HepG2 (cell line): ENCODE measurements around the gene PMS1. TPM values are rescaled to one million over a fixed set of nuclear protein-coding genes. Genes with fewer than 3 reads are reported as not detected.

Source experiments
- ATAC-seq: fragments of 200-7000 bp; cut with Tn5 transposase; 3 replicates; pipeline ENCODE4 v1.9.1; 2020; ENCODE audit warnings: mild to moderate bottlenecking, moderate library complexity
- BruUV-seq: library from RNA; stranded (reverse); fragments of 400-500 nt; replicated peaks from 2 replicates; lab custom pipeline; 2021; lab: Mats Ljungman, UMichigan
- CTCF ChIA-PET: fragments of 300-600 bp; formaldehyde crosslinking; extraction: SDS; loops from one replicate; lab custom pipeline; 2021; ENCODE audit warnings: low total read pairs, inconsistent platforms, low intra/inter-chr PET ratio; lab: Yijun Ruan, JAX
- POLR2A ChIA-PET: fragments of 350-600 bp; sonication (Branson Sonifier 250); formaldehyde crosslinking; loops from one replicate; lab custom pipeline; 2020; ENCODE audit warnings: antibody characterized with exemption, inconsistent platforms; lab: Yijun Ruan, JAX
- DNase-seq: peaks from one replicate; pipeline ENCODE4 v3.0.0-alpha.2; 2015; ENCODE audit warnings: low spot score
- FAIRE-seq: peaks from 3 replicates; lab custom pipeline; 2011; peaks lifted over from hg19 to GRCh38; lab: Jason Lieb, UNC
- H2AFZ ChIP-seq: one replicate; pipeline ENCODE4 v1.6.1; 2011; ENCODE audit warnings: low read length, inconsistent platforms
- H3K27ac ChIP-seq: fragments of 300-600 bp; 3 replicates; pipeline ENCODE4 v1.8.0; 2011; ENCODE audit warnings: mixed run types, mild to moderate bottlenecking, mixed read lengths, low read length, inconsistent platforms; ENCODE audit not compliant: insufficient read depth; ENCODE audit errors: extremely low read length
- H3K27me3 ChIP-seq, 2 experiments: fragments of 200-600 bp in 1 of 2; 2 replicates in 1 of 2; 3 replicates in 1 of 2; pipeline versions ENCODE4 v1.6.0 to v1.8.0; 2011; ENCODE audit warnings: low read length in 2 of 2, mild to moderate bottlenecking in 2 of 2, moderate library complexity in 2 of 2, inconsistent platforms in 1 of 2; ENCODE audit not compliant: insufficient read depth in 2 of 2, control insufficient read depth in 1 of 2
- H3K36me3 ChIP-seq, 2 experiments: fragments of 200-600 bp in 1 of 2; replicated peaks in 1 of 2; 2 replicates in 1 of 2; 3 replicates in 1 of 2; pipeline versions ENCODE4 v1.5.1 to v1.8.0; 2011; ENCODE audit warnings: low read length in 2 of 2, inconsistent platforms in 1 of 2; ENCODE audit not compliant: insufficient read depth in 2 of 2, control insufficient read depth in 1 of 2
- H3K4me1 ChIP-seq: 2 replicates; pipeline ENCODE4 v1.5.1; 2012; ENCODE audit warnings: low read length, inconsistent platforms; ENCODE audit not compliant: insufficient read depth
- H3K4me2 ChIP-seq: 2 replicates; pipeline ENCODE4 v1.6.0; 2011; ENCODE audit warnings: low read depth, low read length, inconsistent platforms
- H3K4me3 ChIP-seq, 3 experiments: fragments of 200-600 bp in 1 of 3; sonication (generic), shearing (Covaris generic) in 1 of 3; replicated peaks in 1 of 3; 2 replicates each; pipeline ENCODE4 v1.5.1; 2011 to 2016; ENCODE audit warnings: low read length in 3 of 3, inconsistent platforms in 2 of 3, low read depth in 2 of 3, mild to moderate bottlenecking in 2 of 3, control low read depth in 1 of 3, mixed read lengths in 1 of 3; ENCODE audit not compliant: insufficient read depth in 1 of 3
- H3K79me2 ChIP-seq: one replicate; pipeline ENCODE4 v1.6.1; 2011; ENCODE audit warnings: low read length, inconsistent platforms; ENCODE audit not compliant: insufficient read depth
- H3K9ac ChIP-seq: 2 replicates; pipeline ENCODE4 v1.6.0; 2011; ENCODE audit warnings: mild to moderate bottlenecking, low read depth, low read length, inconsistent platforms; ENCODE audit not compliant: insufficient read depth
- H3K9me3 ChIP-seq: 2 replicates; pipeline ENCODE4 v1.5.1; 2012; ENCODE audit warnings: mild to moderate bottlenecking, low read length
- H4K20me1 ChIP-seq: 2 replicates; pipeline ENCODE4 v1.6.0; 2011; ENCODE audit warnings: inconsistent platforms, mild to moderate bottlenecking, low read length, moderate library complexity; ENCODE audit not compliant: insufficient read depth
- CC2D1A ChIP-seq: sonication (generic); formaldehyde crosslinking; IDR thresholded peaks from 2 replicates; pipeline ENCODE4 v1.8.1; 2023; ENCODE audit warnings: mild to moderate bottlenecking, missing genetic modification reagents
- MED1 ChIP-seq: sonication (generic); formaldehyde crosslinking; IDR thresholded peaks from 2 replicates; pipeline ENCODE4 v1.4.0; 2020; ENCODE audit warnings: missing genetic modification reagents
- MEIS1 ChIP-seq: sonication (generic); formaldehyde crosslinking; IDR thresholded peaks from 2 replicates; pipeline ENCODE4 v1.9.0; 2021; ENCODE audit warnings: mild to moderate bottlenecking, missing genetic modification reagents, moderate library complexity, borderline replicate concordance
- SKI ChIP-seq: fragments of 450-650 bp; IDR thresholded peaks from one replicate; pipeline ENCODE4 v1.6.1; 2018; ENCODE audit warnings: mild to moderate bottlenecking; ENCODE audit not compliant: partially characterized antibody
- U2AF1 ChIP-seq: fragments of 200-400 bp; formaldehyde crosslinking; optimal IDR thresholded peaks from 2 replicates; pipeline ENCODE3; 2017; ENCODE audit warnings: mild to moderate bottlenecking, low read depth, low read length
- ZNF24 ChIP-seq: fragments of 450-650 bp; IDR thresholded peaks from 2 replicates; pipeline ENCODE4 v1.6.1; 2017; ENCODE audit warnings: antibody characterized with exemption, mild to moderate bottlenecking
- ZNF331 ChIP-seq: sonication (generic); formaldehyde crosslinking; IDR thresholded peaks from 2 replicates; pipeline ENCODE4 v1.4.0; 2020; ENCODE audit warnings: missing genetic modification reagents
- ZNF496 ChIP-seq: sonication (generic); formaldehyde crosslinking; IDR thresholded peaks from 2 replicates; pipeline ENCODE4 v1.8.1; 2023; ENCODE audit warnings: mild to moderate bottlenecking, moderate library complexity, missing genetic modification reagents; ENCODE audit not compliant: insufficient replicate concordance
- ZNF839 ChIP-seq: sonication (generic); formaldehyde crosslinking; IDR thresholded peaks from 2 replicates; pipeline ENCODE4 v1.4.0; 2020; ENCODE audit warnings: missing genetic modification reagents, mild to moderate bottlenecking, borderline replicate concordance
- WGBS: methylation state at CpG from one replicate; pipeline ENCODE4 v1.1.6; 2017; ENCODE audit warnings: low lambda C conversion rate; 5-methylcytosine and 5-hydroxymethylcytosine counted together
- in situ Hi-C: cut with HindIII; loops from 2 replicates; pipeline ENCODE4 v1.10.0; 2017; ENCODE audit warnings: low pct_unique_long_range_greater_than_20kb; ENCODE audit not compliant: extremely low pct_ligation_motif_present
- intact Hi-C: fragments of 100-400 bp; cut with micrococcal nuclease; formaldehyde crosslinking; loops from one replicate; pipeline ENCODE4 v1.10.0; 2022; ENCODE audit not compliant: unreplicated experiment
- polyA plus RNA-seq, 8 experiments: library from polyadenylated mRNA; depleted of rRNA in 3 of 8; stranded (reverse) in 7 of 8; unstranded in 1 of 8; fragments of >200 nt; fragmentation: Illumina TruSeq in 4 of 8; extraction: Trizol in 4 of 8; gene quantifications; 2 replicates each; pipeline versions ENCODE4 v1.2.1 to v1.2.3, GENCODE V29; 2011 to 2016; ENCODE audit warnings: low read depth in 4 of 8, missing spikeins in 1 of 8, mixed read lengths in 1 of 8; ENCODE audit not compliant: insufficient read depth in 1 of 8
- total RNA-seq, 5 experiments: library from RNA; depleted of rRNA; stranded (reverse); fragments of >200 nt; fragmentation: Illumina TruSeq; extraction: Trizol; gene quantifications; 2 replicates each; pipeline ENCODE4 v1.2.3, GENCODE V29; 2016; ENCODE audit warnings: low read depth in 1 of 5
- TF ChIP-seq, protein P1 (sequence below): sonication (generic); formaldehyde crosslinking; conservative IDR thresholded peaks from 2 replicates; pipeline ENCODE4 v1.8.1; 2023; ENCODE audit warnings: missing genetic modification reagents
- TF ChIP-seq, protein P2 (sequence below): sonication (generic); formaldehyde crosslinking; IDR thresholded peaks from 2 replicates; pipeline ENCODE4 v1.9.0; 2022; ENCODE audit warnings: missing genetic modification reagents, mild to moderate bottlenecking, borderline replicate concordance
- TF ChIP-seq, protein P3 (sequence below): sonication (generic); formaldehyde crosslinking; IDR thresholded peaks from 2 replicates; pipeline ENCODE4 v1.4.0; 2020; ENCODE audit warnings: missing genetic modification reagents, borderline replicate concordance

PMS1 gene
- total and polyA plus RNA-seq, 2 of the 13 experiments (the other 11 are each of a cell fraction or from before 2014, with no cell fraction given) = 14.6 to 39.9 TPM

DNA sequence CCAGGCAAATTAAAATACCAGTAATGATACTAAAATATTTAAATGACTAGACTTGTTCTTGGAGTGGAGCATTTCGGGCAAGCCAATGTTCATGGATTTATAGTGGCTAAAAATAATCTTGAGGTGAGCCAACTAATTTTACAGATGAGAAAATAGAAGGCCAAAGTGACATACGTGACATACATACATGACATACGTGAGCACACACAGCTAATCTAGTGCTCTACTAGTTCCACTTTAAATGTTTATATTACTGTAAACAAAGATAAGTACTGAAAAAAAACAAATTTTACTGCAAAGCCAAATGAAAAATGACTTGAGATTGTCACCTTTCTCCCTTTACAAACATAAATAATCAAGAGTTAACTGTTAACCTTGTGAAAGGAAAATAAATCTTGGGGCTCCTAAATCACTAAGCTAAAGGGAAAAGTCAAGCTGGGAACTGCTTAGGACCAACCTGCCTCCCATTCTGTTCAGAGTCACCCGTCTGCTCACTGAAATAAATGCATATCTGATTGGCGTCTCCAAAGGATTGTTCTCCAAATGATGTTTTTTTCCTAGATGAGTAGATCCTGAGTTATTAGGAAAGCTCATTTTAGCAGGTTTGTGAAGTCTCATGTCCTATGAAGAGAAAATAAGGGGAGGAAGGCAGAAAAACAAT lies 96.7 kb downstream of the PMS1 start:
- POLR2A ChIA-PET = interaction anchor here (1.8 kb wide), 1 partner anchor 97 kb away, joined by 4 read pairs; the partner anchor contains the start of genes ORMDL1 and PMS1

More for the DNA sequence above, 96.7 kb downstream of the PMS1 start:
- no TSS peak for BruUV-seq
- H4K20me1 ChIP-seq = no peaks in the 10 kb centered on the region
- no peaks in the 10 kb centered on the region for H3K36me3 ChIP-seq
- H2AFZ ChIP-seq = no peak overlapping the region
- H3K9me3 ChIP-seq = no peaks in the 10 kb centered on the region
- no peak overlapping the region for H3K4me3 ChIP-seq
- no peak overlapping the region for H3K9ac ChIP-seq
- no peaks in the 10 kb centered on the region for H3K4me1 ChIP-seq
- no peaks in the 10 kb centered on the region for H3K27me3 ChIP-seq
- H3K27ac ChIP-seq = no peak overlapping the region
- CTCF ChIA-PET = no interaction called here
- H3K79me2 ChIP-seq = no peaks in the 10 kb centered on the region
- intact Hi-C loops (no loop called here), in situ Hi-C loops (no loop called here)
- no peak for ATAC-seq
- WGBS = 89% methylated on average over 5 of the region's 5 CpGs
- TF ChIP-seq, protein P1, sequence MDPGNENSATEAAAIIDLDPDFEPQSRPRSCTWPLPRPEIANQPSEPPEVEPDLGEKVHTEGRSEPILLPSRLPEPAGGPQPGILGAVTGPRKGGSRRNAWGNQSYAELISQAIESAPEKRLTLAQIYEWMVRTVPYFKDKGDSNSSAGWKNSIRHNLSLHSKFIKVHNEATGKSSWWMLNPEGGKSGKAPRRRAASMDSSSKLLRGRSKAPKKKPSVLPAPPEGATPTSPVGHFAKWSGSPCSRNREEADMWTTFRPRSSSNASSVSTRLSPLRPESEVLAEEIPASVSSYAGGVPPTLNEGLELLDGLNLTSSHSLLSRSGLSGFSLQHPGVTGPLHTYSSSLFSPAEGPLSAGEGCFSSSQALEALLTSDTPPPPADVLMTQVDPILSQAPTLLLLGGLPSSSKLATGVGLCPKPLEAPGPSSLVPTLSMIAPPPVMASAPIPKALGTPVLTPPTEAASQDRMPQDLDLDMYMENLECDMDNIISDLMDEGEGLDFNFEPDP = no peak
- TF ChIP-seq, protein P2, sequence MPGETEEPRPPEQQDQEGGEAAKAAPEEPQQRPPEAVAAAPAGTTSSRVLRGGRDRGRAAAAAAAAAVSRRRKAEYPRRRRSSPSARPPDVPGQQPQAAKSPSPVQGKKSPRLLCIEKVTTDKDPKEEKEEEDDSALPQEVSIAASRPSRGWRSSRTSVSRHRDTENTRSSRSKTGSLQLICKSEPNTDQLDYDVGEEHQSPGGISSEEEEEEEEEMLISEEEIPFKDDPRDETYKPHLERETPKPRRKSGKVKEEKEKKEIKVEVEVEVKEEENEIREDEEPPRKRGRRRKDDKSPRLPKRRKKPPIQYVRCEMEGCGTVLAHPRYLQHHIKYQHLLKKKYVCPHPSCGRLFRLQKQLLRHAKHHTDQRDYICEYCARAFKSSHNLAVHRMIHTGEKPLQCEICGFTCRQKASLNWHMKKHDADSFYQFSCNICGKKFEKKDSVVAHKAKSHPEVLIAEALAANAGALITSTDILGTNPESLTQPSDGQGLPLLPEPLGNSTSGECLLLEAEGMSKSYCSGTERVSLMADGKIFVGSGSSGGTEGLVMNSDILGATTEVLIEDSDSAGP (CRISPR knock-in tag) = no peak
- TF ChIP-seq MEIS1 (CRISPR knock-in tag) (no peak), SKI (no peak), CC2D1A (CRISPR knock-in tag) (no peak), ZNF331 (no peak), MED1 (CRISPR knock-in tag) (no peak), ZNF24 (no peak), U2AF1 (no peak), ZNF496 (CRISPR knock-in tag) (no peak), ZNF839 (CRISPR knock-in tag) (no peak)
- TF ChIP-seq, protein P3, sequence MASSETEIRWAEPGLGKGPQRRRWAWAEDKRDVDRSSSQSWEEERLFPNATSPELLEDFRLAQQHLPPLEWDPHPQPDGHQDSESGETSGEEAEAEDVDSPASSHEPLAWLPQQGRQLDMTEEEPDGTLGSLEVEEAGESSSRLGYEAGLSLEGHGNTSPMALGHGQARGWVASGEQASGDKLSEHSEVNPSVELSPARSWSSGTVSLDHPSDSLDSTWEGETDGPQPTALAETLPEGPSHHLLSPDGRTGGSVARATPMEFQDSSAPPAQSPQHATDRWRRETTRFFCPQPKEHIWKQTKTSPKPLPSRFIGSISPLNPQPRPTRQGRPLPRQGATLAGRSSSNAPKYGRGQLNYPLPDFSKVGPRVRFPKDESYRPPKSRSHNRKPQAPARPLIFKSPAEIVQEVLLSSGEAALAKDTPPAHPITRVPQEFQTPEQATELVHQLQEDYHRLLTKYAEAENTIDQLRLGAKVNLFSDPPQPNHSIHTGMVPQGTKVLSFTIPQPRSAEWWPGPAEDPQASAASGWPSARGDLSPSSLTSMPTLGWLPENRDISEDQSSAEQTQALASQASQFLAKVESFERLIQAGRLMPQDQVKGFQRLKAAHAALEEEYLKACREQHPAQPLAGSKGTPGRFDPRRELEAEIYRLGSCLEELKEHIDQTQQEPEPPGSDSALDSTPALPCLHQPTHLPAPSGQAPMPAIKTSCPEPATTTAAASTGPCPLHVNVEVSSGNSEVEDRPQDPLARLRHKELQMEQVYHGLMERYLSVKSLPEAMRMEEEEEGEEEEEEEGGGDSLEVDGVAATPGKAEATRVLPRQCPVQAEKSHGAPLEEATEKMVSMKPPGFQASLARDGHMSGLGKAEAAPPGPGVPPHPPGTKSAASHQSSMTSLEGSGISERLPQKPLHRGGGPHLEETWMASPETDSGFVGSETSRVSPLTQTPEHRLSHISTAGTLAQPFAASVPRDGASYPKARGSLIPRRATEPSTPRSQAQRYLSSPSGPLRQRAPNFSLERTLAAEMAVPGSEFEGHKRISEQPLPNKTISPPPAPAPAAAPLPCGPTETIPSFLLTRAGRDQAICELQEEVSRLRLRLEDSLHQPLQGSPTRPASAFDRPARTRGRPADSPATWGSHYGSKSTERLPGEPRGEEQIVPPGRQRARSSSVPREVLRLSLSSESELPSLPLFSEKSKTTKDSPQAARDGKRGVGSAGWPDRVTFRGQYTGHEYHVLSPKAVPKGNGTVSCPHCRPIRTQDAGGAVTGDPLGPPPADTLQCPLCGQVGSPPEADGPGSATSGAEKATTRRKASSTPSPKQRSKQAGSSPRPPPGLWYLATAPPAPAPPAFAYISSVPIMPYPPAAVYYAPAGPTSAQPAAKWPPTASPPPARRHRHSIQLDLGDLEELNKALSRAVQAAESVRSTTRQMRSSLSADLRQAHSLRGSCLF = no peak
- TF ChIP-seq, all 625 proteins: peak for 0
- no peak for DNase-seq
- FAIRE-seq = no peak
- H3K4me2 ChIP-seq = no peak overlapping the region
